ENCODE data around the gene LRRC63.
"Not testable (repeated sequence)": the region's sequence is repeated elsewhere in the genome, so short reads cannot be mapped to it uniquely, and the experiment has no call there.

The LRRC63 gene

GRCh38 chr13:46211483-46212351, at the start of gene LRRC63:
TSS of gene LRRC63 (plus strand) at chr13:46211928. CDS start at chr13:46213035, 1,107 bp downstream.
- no peak for FAIRE-seq

DNA sequence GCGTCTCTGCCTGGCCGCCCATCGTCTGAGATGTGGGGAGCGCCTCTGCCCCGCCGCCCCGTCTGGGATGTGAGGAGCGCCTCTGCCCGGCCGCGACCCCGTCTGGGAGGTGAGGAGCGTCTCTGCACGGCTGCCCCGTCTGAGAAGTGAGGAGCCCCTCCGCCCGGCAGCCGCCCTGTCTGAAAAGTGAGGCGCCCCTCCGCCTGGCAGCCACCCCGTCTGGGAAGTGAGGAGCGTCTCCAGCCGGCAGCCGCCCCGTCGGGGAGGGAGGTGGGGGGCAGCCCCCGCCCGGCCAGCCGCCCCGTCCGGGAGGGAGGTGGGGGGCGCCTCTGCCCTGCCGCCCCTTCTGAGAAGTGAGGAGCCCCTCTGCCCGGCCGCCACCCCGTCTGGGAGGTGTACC, 49.0 kb upstream of the LRRC63 start:
- not testable (repeated sequence) for FAIRE-seq

GRCh38 chr13:46164661-46165060, 47.1 kb upstream of the LRRC63 start:
- FAIRE-seq: no peak

DNA sequence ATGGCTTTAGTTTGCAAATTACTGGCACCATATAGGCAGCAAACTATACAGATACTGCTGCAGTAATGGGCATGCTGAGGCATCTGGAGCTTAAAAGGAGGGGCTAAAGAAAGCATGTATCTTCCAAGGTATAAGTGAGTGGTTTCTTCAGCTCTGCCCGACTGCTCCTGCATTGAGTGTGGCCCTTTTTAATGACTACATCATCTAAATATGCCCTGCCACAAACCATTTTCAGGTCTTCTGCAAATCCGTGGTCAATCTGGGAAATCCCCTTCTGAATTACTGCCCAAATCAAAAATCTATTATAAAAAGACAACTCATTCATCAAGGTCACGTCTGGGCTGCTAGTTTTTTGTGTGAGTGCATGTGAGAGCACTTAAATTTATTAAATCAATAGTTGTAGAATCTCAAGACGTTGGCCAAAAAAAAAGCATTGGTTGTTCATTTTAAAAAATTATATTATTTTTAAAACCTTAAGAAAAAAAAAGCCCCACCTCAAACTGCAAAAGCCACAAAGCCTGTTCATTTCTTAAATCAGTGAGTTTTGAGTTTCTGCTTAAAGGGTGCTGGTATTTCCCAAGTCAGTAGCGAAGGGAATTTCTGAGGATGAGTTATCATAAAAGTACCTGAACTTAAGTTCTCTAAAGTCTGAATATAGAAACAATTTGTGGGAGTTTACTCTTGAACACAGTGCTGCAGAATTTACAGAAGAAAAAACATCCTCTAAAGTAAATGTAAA, 46.1 kb upstream of the LRRC63 start:
- no peak for FAIRE-seq

DNA sequence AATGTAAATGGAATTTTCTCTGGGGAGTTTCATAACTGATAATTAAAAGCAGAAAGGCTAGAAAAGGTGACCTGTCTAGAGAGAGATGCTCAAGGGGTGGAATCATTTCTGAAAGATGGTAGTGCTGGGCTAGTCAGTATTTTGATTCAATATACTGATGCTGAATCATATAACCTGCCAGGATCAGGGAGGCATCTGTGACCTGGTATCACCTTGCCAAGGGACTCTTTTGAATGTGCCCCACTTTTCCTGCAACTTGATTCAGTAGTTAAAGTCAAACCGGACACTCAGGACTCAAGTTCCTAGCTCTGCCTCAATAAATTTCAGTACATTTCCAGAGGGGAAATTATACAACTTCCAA, 45.5 kb upstream of the LRRC63 start:
- FAIRE-seq: no peak

DNA sequence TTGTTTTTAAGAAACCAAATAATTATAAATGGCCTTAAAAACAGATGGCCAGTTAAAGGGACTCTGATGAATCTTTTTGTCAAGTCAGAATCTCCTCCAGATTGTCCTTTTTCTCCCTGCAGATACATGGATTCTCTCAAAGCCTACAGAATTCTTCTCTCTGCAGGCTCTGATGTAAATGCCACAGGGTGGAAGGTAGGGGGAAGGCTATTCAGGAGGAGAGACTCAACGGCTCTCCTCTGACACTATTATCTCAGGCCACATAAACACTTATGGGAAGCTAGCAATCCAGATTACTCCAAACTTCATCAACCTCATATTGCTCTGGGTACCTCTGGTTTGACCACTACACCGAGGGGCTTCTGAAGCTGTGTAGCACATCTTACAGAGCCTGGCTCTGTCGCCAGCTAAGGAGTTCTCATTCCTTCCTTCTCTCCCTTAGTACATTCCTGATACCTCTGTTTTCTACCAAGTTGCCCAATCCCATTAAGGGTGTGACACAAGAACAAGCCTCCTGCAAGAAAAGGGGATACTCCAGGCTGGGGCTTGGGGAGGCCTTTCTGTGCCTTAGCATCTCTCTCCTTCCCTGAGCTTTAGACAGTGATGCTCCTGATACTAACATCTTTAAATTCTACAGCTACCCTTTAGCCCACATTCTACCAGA, 44.6 kb upstream of the LRRC63 start:
- no peak for FAIRE-seq

DNA sequence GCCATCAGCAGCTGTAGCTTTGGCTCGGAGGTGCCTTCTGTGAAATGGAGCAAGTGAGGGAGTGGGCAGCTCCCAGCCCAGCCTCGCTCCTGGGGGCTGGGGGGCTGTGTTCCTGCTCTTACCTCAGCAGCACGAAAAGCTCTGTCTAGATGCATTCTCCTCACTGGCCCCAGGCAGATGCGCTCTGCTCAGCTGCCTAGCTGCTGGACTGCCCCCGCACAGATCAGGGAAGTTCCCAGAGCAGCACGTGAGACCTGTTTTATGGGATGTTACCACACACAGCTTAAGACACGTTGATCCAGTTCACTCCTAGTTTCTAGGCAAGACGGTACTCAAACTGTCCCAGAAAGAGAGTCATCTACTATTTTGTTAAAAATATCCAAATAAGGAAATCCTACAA, 43.4 kb upstream of the LRRC63 start:
- FAIRE-seq: no peak

DNA sequence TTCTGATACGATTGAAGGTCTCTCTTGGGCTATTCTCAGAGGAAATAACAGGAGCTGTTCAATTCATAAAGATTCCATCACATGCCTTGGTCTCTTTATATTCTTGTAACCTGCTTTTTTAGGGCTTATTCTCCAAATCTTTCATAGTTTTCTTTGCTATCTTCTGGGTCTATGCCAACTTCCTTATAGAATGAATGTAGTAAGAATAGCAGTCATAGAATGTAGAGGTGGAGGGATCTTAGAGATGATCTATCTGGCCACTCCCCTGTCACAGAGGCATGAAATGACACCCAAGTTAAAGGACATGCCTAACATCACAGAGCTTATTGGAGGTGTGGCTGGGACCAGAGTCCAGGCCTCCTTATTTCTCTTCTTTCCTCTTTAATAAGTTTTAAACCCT, 42.9 kb upstream of the LRRC63 start:
- FAIRE-seq: no peak

GRCh38 chr13:46169758-46170157, 42.0 kb upstream of the LRRC63 start:
- FAIRE-seq: no peak

GRCh38 chr13:46170268-46170667, 41.5 kb upstream of the LRRC63 start:
- no peak for FAIRE-seq

GRCh38 chr13:46170687-46171086, 41.0 kb upstream of the LRRC63 start:
- no peak for FAIRE-seq

GRCh38 chr13:46171217-46171616, 40.5 kb upstream of the LRRC63 start:
- no peak for FAIRE-seq

DNA sequence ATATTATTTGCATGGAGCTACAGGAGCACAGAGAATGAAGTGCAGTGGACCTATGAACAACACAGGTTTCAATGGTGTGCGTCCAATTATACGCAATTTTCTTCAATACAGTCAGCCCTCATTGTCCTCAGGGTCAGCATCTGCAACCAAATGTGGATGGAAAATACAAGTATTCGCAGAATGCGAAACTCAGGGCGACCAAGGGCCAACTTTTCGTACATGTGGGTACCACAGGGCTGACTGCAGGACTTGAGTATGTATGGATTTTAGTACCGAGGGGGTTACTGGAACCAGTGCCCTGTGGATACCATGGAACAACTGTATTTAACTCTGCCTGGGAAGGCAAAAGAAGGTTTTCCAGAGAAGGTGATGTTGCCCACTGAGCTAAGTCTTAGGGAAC, 40.0 kb upstream of the LRRC63 start:
- no peak for FAIRE-seq

GRCh38 chr13:46172531-46172991, 39.2 kb upstream of the LRRC63 start:
- FAIRE-seq: no peak

- no peak for FAIRE-seq
Observed at GRCh38 chr13:46173656-46174055, 38.1 kb upstream of the LRRC63 start.

GRCh38 chr13:46176756-46177155, 35.0 kb upstream of the LRRC63 start:
- no peak for FAIRE-seq

DNA sequence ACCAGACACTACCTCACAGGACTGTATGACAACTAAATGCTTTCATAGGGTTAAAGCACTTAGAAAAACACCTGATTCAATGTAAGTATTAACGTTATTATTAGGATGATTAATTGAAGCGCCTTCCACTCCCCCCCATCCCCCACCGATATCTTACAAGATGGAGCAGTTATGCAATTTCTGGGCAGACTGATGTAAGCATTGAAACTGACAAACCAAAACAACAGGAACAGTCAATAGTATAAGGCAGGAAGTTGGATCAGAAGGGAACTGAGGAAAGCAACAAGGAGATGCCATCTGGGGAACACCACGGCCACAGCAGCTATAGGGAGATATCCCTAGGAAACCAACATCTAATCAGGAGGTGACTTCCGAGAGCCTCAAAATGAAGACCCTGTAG, 33.6 kb upstream of the LRRC63 start:
- FAIRE-seq: no peak

GRCh38 chr13:46178821-46179220, 32.9 kb upstream of the LRRC63 start:
- no peak for FAIRE-seq

- FAIRE-seq: no peak
Observed at GRCh38 chr13:46179491-46179908, 32.2 kb upstream of the LRRC63 start.

GRCh38 chr13:46179969-46180763, 31.6 kb upstream of the LRRC63 start:
- FAIRE-seq: no peak

- no peak for FAIRE-seq
Observed at GRCh38 chr13:46181377-46181839, 30.3 kb upstream of the LRRC63 start.

DNA sequence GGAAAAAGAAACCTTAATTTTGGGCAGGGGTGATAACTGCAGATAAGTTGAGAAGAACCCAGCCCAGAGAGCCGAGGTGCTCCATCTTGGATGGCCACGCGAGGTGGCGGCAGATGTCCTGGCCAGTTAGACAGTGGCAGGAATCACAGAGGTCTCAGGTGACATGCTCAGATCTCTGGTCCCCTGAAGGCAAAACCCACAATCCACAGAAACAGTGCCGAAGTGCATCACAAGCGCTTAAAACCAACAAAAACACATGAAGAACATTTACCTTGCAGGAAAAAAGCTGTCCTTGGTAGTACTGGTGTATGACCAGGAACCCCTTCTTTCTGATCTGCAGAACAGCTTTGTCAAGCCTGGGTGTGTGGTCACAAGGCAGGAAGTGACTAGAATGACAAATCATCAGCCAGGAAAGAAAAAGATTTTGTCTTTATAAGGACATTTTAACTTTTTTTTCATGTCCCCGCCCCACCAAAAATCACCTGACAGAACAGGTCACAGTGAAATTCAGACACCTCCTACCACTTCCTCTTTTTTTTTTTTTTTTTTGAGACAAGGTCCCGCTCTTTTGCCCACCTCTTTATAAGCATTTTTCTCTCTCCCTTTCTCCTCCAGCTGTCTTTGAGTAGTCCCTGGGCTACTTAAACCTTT, 29.8 kb upstream of the LRRC63 start, which contains the start of gene LCP1:
TSS of gene LCP1 (minus strand) at position 338 of the 651 bp plus-strand sequence. CDS start 22,515 bp downstream, outside the sequence.
- no peak for FAIRE-seq
